ENCODE data around the gene FSCN2. TPM values are rescaled to one million over a fixed set of nuclear protein-coding genes. Genes with fewer than 3 reads are reported as not detected.

FSCN2 gene
- total and polyA plus RNA-seq, 2 experiments from 2014 or later = 0.13 to 1.6 TPM

GRCh38 chr17:81481073-81481799 lies 46.9 kb upstream of the FSCN2 start:
- H3K9me3 Mint-ChIP-seq = peaks cover 3% of the 10 kb centered on the region; the same call in 1 of the 3 replicates
- peak; percentile 77 for DNase-seq (ENCODE audit: low spot score)
- ATAC-seq = peak; percentile 36
- H3K27ac ChIP-seq (ENCODE audit: low read depth) = no peak overlapping the region
- H3K36me3 Mint-ChIP-seq (ENCODE audit: low read depth) = no peaks in the 10 kb centered on the region; the same call in 2 of the 3 replicates
- peak overlapping the region; percentile 78 for H3K4me2 ChIP-seq
- H3K4me3 Mint-ChIP-seq = peak overlapping the region; percentile 66
- H3K27me3 Mint-ChIP-seq (ENCODE audit: insufficient read depth, low read depth, poor library complexity) = peaks cover 42% of the 10 kb centered on the region
- H3K79me2 ChIP-seq (replicated peaks; ENCODE audit: insufficient read depth) = no peaks in the 10 kb centered on the region
- peaks cover 2% of the 10 kb centered on the region; the same call in 1 of the 3 replicates for H3K4me1 Mint-ChIP-seq
- no peaks in the 10 kb centered on the region for H3K36me3 ChIP-seq (ENCODE audit: insufficient read depth)
- H3K9me2 ChIP-seq (ENCODE audit: insufficient read depth) = no peaks in the 10 kb centered on the region
- H3K27me3 ChIP-seq (ENCODE audit: insufficient read depth) = peaks cover 49% of the 10 kb centered on the region
- H3K4me3 ChIP-seq = peak overlapping the region; percentile 53
- no peak overlapping the region for H3K27ac Mint-ChIP-seq
- TF ChIP-seq ZNF462 (CRISPR knock-in tag; IDR thresholded peaks at IDR 0.05) (no peak), EZH2phosphoT487 (IDR thresholded peaks at IDR 0.05; ENCODE audit: unreplicated experiment) (no peak), NANOG (IDR thresholded peaks at IDR 0.05; ENCODE audit: borderline replicate concordance) (no peak), POLR2AphosphoS5 (IDR thresholded peaks at IDR 0.05; ENCODE audit: low read depth) (no peak), ETS1 (IDR thresholded peaks at IDR 0.05) (no peak), CREB1 (CRISPR knock-in tag; IDR thresholded peaks at IDR 0.05; ENCODE audit: low read depth) (no peak), STAT1 (IDR thresholded peaks at IDR 0.05; ENCODE audit: unreplicated experiment) (no peak), JUNB (IDR thresholded peaks at IDR 0.05; ENCODE audit: unreplicated experiment) (no peak), ZNF331 (CRISPR knock-in tag; IDR thresholded peaks at IDR 0.05; ENCODE audit: low read depth) (no peak), ZNF114 (CRISPR knock-in tag; IDR thresholded peaks at IDR 0.05) (no peak), EZH2 (IDR thresholded peaks at IDR 0.05; ENCODE audit: low read depth, unreplicated experiment) (no peak)
- TF ChIP-seq, protein P1, sequence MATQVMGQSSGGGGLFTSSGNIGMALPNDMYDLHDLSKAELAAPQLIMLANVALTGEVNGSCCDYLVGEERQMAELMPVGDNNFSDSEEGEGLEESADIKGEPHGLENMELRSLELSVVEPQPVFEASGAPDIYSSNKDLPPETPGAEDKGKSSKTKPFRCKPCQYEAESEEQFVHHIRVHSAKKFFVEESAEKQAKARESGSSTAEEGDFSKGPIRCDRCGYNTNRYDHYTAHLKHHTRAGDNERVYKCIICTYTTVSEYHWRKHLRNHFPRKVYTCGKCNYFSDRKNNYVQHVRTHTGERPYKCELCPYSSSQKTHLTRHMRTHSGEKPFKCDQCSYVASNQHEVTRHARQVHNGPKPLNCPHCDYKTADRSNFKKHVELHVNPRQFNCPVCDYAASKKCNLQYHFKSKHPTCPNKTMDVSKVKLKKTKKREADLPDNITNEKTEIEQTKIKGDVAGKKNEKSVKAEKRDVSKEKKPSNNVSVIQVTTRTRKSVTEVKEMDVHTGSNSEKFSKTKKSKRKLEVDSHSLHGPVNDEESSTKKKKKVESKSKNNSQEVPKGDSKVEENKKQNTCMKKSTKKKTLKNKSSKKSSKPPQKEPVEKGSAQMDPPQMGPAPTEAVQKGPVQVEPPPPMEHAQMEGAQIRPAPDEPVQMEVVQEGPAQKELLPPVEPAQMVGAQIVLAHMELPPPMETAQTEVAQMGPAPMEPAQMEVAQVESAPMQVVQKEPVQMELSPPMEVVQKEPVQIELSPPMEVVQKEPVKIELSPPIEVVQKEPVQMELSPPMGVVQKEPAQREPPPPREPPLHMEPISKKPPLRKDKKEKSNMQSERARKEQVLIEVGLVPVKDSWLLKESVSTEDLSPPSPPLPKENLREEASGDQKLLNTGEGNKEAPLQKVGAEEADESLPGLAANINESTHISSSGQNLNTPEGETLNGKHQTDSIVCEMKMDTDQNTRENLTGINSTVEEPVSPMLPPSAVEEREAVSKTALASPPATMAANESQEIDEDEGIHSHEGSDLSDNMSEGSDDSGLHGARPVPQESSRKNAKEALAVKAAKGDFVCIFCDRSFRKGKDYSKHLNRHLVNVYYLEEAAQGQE (IDR thresholded peaks at IDR 0.05; ENCODE audit: unreplicated experiment) = no peak
- TF ChIP-seq, protein P2, sequence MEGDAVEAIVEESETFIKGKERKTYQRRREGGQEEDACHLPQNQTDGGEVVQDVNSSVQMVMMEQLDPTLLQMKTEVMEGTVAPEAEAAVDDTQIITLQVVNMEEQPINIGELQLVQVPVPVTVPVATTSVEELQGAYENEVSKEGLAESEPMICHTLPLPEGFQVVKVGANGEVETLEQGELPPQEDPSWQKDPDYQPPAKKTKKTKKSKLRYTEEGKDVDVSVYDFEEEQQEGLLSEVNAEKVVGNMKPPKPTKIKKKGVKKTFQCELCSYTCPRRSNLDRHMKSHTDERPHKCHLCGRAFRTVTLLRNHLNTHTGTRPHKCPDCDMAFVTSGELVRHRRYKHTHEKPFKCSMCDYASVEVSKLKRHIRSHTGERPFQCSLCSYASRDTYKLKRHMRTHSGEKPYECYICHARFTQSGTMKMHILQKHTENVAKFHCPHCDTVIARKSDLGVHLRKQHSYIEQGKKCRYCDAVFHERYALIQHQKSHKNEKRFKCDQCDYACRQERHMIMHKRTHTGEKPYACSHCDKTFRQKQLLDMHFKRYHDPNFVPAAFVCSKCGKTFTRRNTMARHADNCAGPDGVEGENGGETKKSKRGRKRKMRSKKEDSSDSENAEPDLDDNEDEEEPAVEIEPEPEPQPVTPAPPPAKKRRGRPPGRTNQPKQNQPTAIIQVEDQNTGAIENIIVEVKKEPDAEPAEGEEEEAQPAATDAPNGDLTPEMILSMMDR (conservative IDR thresholded peaks at IDR 0.05; ENCODE audit: low read depth in 2 of 2) = no peak
- no peaks in the 10 kb centered on the region for H4K20me1 ChIP-seq (replicated peaks; ENCODE audit: insufficient read depth)
- H2AFZ ChIP-seq = peak overlapping the region; percentile 83; the same call in 1 of the 2 replicates
- H3K4me1 ChIP-seq (ENCODE audit: insufficient read depth) = no peaks in the 10 kb centered on the region; the same call in 1 of the 2 replicates
- H3F3A ChIP-seq (replicated peaks; ENCODE audit: low read depth) = no peaks in the 10 kb centered on the region
